Coronary artery (tissue), 2 donors: ENCODE measurements around the gene CDH23.

Source experiments
- DNase-seq: peaks from one replicate; pipeline ENCODE4 v3.0.0-alpha.2; 2017; ENCODE audit warnings: low spot score
- H3K27ac ChIP-seq, 2 donors: fragments of 200-600 bp; sonication (generic); one replicate each; pipeline ENCODE4 v1.5.1; 2016 to 2019
- H3K4me3 ChIP-seq: fragments of 200-600 bp; sonication (generic); 2 replicates; pipeline ENCODE4 v1.5.1; 2016; ENCODE audit warnings: mild to moderate bottlenecking, moderate library complexity
- CTCF ChIP-seq: fragments of 200-600 bp; sonication (generic); IDR thresholded peaks from one replicate; pipeline ENCODE4 v1.5.1; 2019; ENCODE audit warnings: antibody characterized with exemption

CDH23 gene

GRCh38 chr10:71648933-71649320 is 252.2 kb downstream of the CDH23 start:
- H3K4me3 ChIP-seq = no peak overlapping the region
- no peak overlapping the region for H3K27ac ChIP-seq
- no peak for DNase-seq
- no peak for TF ChIP-seq CTCF

GRCh38 chr10:71649631-71650030 is 252.9 kb downstream of the CDH23 start:
- Histone ChIP-seq H3K4me3 (no peak overlapping the region), H3K27ac (no peak overlapping the region)
- DNase-seq = no peak
- no peak for TF ChIP-seq CTCF

GRCh38 chr10:71650397-71650796 is 253.7 kb downstream of the CDH23 start:
- Histone ChIP-seq H3K4me3 (no peak overlapping the region), H3K27ac (no peak overlapping the region)
- no peak for DNase-seq
- no peak for TF ChIP-seq CTCF

- no peak for TF ChIP-seq CTCF
- H3K4me3 ChIP-seq = no peak overlapping the region
- no peak overlapping the region for H3K27ac ChIP-seq
These were observed 254.7 kb downstream of the CDH23 start for GRCh38 chr10:71651428-71651827.

GRCh38 chr10:71651928-71652327 is 255.2 kb downstream of the CDH23 start:
- TF ChIP-seq CTCF = no peak
- no peak for DNase-seq
- no peak overlapping the region for H3K4me3 ChIP-seq
- H3K27ac ChIP-seq = no peak overlapping the region

More at GRCh38 chr10:71651428-71651827, 254.7 kb downstream of the CDH23 start:
- DNase-seq = no peak

GRCh38 chr10:71653044-71653443 is 256.3 kb downstream of the CDH23 start:
- H3K27ac ChIP-seq = no peak overlapping the region
- TF ChIP-seq CTCF = no peak
- DNase-seq = no peak
- no peak overlapping the region for H3K4me3 ChIP-seq

GRCh38 chr10:71656220-71656619 is 259.5 kb downstream of the CDH23 start:
- Histone ChIP-seq H3K4me3 (no peak overlapping the region), H3K27ac (no peak overlapping the region)
- no peak for DNase-seq
- no peak for TF ChIP-seq CTCF
